ENCODE data around the gene RTN1. TPM values are rescaled to one million over a fixed set of nuclear protein-coding genes. Genes with fewer than 3 reads are reported as not detected.
A peak's percentile ranks its signal among the peaks of the same experiment; 100 is the strongest.

The RTN1 gene
- total RNA-seq, 6 experiments from 2014 or later, result 0.37 to 1.9 (median 0.53) TPM

DNA sequence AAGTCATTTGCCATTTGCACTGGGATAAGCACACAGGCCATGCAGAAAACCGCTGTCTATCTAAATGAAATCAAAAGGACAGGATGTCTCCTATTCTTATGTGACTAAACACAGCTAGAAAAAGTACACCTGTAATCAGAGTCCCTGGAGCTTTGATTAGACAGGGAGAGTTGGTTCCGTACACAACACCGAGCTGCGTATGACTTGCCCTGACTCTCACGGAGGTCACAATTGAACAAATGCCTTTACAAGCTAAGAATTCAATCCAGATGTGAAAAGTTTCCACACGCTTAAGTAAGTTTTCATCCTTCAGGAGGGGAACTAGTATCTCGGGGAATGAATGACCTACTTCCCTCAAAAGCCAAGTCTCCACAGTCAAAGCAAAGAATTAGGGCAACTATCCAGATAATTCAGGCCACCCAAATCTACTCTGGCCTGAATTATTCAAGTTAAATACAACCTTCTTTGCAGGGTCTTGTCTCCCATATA is 67.5 kb downstream of the RTN1 start:
- intact Hi-C loops (cut with DNase I), result no loop called here
- 83% methylated on average over 4 of the region's 7 CpGs for WGBS (ENCODE audit: insufficient coverage, low coverage, low lambda C conversion rate, missing lambda C conversion rate)

GRCh38 chr14:59788176-59788575 is 82.4 kb downstream of the RTN1 start:
- Histone ChIP-seq H3K9me3 (no peaks in the 10 kb centered on the region), H3K4me1 (peaks cover 0 to 19% (median 4%) of the 10 kb centered on the region in 4 donors), H3K4me3 (no peak overlapping the region), H3K36me3 (no peaks in the 10 kb centered on the region), H3K27me3 (no peaks in the 10 kb centered on the region), H3K27ac (no peak overlapping the region)
- 18% methylated on average over 2 of the region's 2 CpGs for WGBS (ENCODE audit: insufficient coverage, low coverage, low lambda C conversion rate, missing lambda C conversion rate)
- TF ChIP-seq POLR2A (IDR thresholded peaks at IDR 0.05), result no peak
- TF ChIP-seq CTCF (IDR thresholded peaks at IDR 0.05), result no peak
- intact Hi-C loops (cut with DNase I), result no loop called here
- ATAC-seq (peak; percentile 43 to 92 (median 75)), DNase-seq (no peak)

More for the DNA sequence above, 67.5 kb downstream of the RTN1 start:
- Histone ChIP-seq H3K36me3 (no peaks in the 10 kb centered on the region), H3K27me3 (no peaks in the 10 kb centered on the region), H3K27ac (no peak overlapping the region), H3K4me3 (no peak overlapping the region), H3K9me3 (no peaks in the 10 kb centered on the region), H3K4me1 (no peaks in the 10 kb centered on the region)
- ATAC-seq (no peak), DNase-seq (no peak)
- TF ChIP-seq POLR2A (IDR thresholded peaks at IDR 0.05) (no peak), CTCF (IDR thresholded peaks at IDR 0.05) (no peak)

- intact Hi-C loops (cut with DNase I), result no loop called here
- WGBS (ENCODE audit: insufficient coverage, low coverage, low lambda C conversion rate, missing lambda C conversion rate), result 25% methylated on average over 2 of the region's 2 CpGs
- ATAC-seq (peak in 1 of 4 donors; percentile 16), DNase-seq (no peak)
- H3K4me1 ChIP-seq, result peaks cover 0 to 14% (median 4%) of the 10 kb centered on the region in 4 donors
- no peak overlapping the region for H3K4me3 ChIP-seq
- TF ChIP-seq CTCF (IDR thresholded peaks at IDR 0.05), result no peak
- no peak for TF ChIP-seq POLR2A (IDR thresholded peaks at IDR 0.05)
- no peaks in the 10 kb centered on the region for H3K36me3 ChIP-seq
- no peak overlapping the region for H3K27ac ChIP-seq
- H3K9me3 ChIP-seq, result no peaks in the 10 kb centered on the region
- H3K27me3 ChIP-seq, result no peaks in the 10 kb centered on the region
These were observed 83.4 kb downstream of the RTN1 start for GRCh38 chr14:59787045-59787674.

- no peak overlapping the region for H3K27ac ChIP-seq
- intact Hi-C loops (cut with DNase I), result no loop called here
- peaks cover 0 to 14% (median 4%) of the 10 kb centered on the region in 4 donors for H3K4me1 ChIP-seq
- no peak for ATAC-seq
- H3K36me3 ChIP-seq, result no peaks in the 10 kb centered on the region
- no peak overlapping the region for H3K4me3 ChIP-seq
- H3K27me3 ChIP-seq, result no peaks in the 10 kb centered on the region
- no peaks in the 10 kb centered on the region for H3K9me3 ChIP-seq
- TF ChIP-seq POLR2A (IDR thresholded peaks at IDR 0.05) (no peak), CTCF (IDR thresholded peaks at IDR 0.05) (no peak)
- DNase-seq, result no peak
These were observed 84.9 kb downstream of the RTN1 start for GRCh38 chr14:59785629-59786028.
